HepG2 (cell line): ENCODE data around the gene HDAC4. TPM values are rescaled to one million over a fixed set of nuclear protein-coding genes. Genes with fewer than 3 reads are reported as not detected.
A peak's percentile ranks its signal among the peaks of the same experiment; 100 is the strongest.

Experiments used
- ATAC-seq: fragments of 200-7000 bp; cut with Tn5 transposase; 3 replicates; pipeline ENCODE4 v1.9.1; 2020; ENCODE audit warnings: mild to moderate bottlenecking, moderate library complexity
- BruUV-seq: library from RNA; stranded (reverse); fragments of 400-500 nt; replicated peaks from 2 replicates; lab custom pipeline; 2021; lab: Mats Ljungman, UMichigan
- CTCF ChIA-PET: fragments of 300-600 bp; formaldehyde crosslinking; extraction: SDS; loops from one replicate; lab custom pipeline; 2021; ENCODE audit warnings: low total read pairs, inconsistent platforms, low intra/inter-chr PET ratio; lab: Yijun Ruan, JAX
- POLR2A ChIA-PET: fragments of 350-600 bp; sonication (Branson Sonifier 250); formaldehyde crosslinking; loops from one replicate; lab custom pipeline; 2020; ENCODE audit warnings: antibody characterized with exemption, inconsistent platforms; lab: Yijun Ruan, JAX
- DNase-seq: peaks from one replicate; pipeline ENCODE4 v3.0.0-alpha.2; 2015; ENCODE audit warnings: low spot score
- FAIRE-seq: peaks from 3 replicates; lab custom pipeline; 2011; peaks lifted over from hg19 to GRCh38; lab: Jason Lieb, UNC
- H2AFZ ChIP-seq: one replicate; pipeline ENCODE4 v1.6.1; 2011; ENCODE audit warnings: low read length, inconsistent platforms
- H3K27ac ChIP-seq: fragments of 300-600 bp; 3 replicates; pipeline ENCODE4 v1.8.0; 2011; ENCODE audit warnings: mixed run types, mild to moderate bottlenecking, mixed read lengths, low read length, inconsistent platforms; ENCODE audit not compliant: insufficient read depth; ENCODE audit errors: extremely low read length
- H3K27me3 ChIP-seq, 2 experiments: fragments of 200-600 bp in 1 of 2; 2 replicates in 1 of 2; 3 replicates in 1 of 2; pipeline versions ENCODE4 v1.6.0 to v1.8.0; 2011; ENCODE audit warnings: low read length in 2 of 2, mild to moderate bottlenecking in 2 of 2, moderate library complexity in 2 of 2, inconsistent platforms in 1 of 2; ENCODE audit not compliant: insufficient read depth in 2 of 2, control insufficient read depth in 1 of 2
- H3K36me3 ChIP-seq, 2 experiments: fragments of 200-600 bp in 1 of 2; replicated peaks in 1 of 2; 2 replicates in 1 of 2; 3 replicates in 1 of 2; pipeline versions ENCODE4 v1.5.1 to v1.8.0; 2011; ENCODE audit warnings: low read length in 2 of 2, inconsistent platforms in 1 of 2; ENCODE audit not compliant: insufficient read depth in 2 of 2, control insufficient read depth in 1 of 2
- H3K4me1 ChIP-seq: 2 replicates; pipeline ENCODE4 v1.5.1; 2012; ENCODE audit warnings: low read length, inconsistent platforms; ENCODE audit not compliant: insufficient read depth
- H3K4me2 ChIP-seq: 2 replicates; pipeline ENCODE4 v1.6.0; 2011; ENCODE audit warnings: low read depth, low read length, inconsistent platforms
- H3K4me3 ChIP-seq, 3 experiments: fragments of 200-600 bp in 1 of 3; sonication (generic), shearing (Covaris generic) in 1 of 3; replicated peaks in 1 of 3; 2 replicates each; pipeline ENCODE4 v1.5.1; 2011 to 2016; ENCODE audit warnings: low read length in 3 of 3, inconsistent platforms in 2 of 3, low read depth in 2 of 3, mild to moderate bottlenecking in 2 of 3, control low read depth in 1 of 3, mixed read lengths in 1 of 3; ENCODE audit not compliant: insufficient read depth in 1 of 3
- H3K79me2 ChIP-seq: one replicate; pipeline ENCODE4 v1.6.1; 2011; ENCODE audit warnings: low read length, inconsistent platforms; ENCODE audit not compliant: insufficient read depth
- H3K9ac ChIP-seq: 2 replicates; pipeline ENCODE4 v1.6.0; 2011; ENCODE audit warnings: mild to moderate bottlenecking, low read depth, low read length, inconsistent platforms; ENCODE audit not compliant: insufficient read depth
- H3K9me3 ChIP-seq: 2 replicates; pipeline ENCODE4 v1.5.1; 2012; ENCODE audit warnings: mild to moderate bottlenecking, low read length
- H4K20me1 ChIP-seq: 2 replicates; pipeline ENCODE4 v1.6.0; 2011; ENCODE audit warnings: inconsistent platforms, mild to moderate bottlenecking, low read length, moderate library complexity; ENCODE audit not compliant: insufficient read depth
- ELF4 ChIP-seq: sonication (generic); formaldehyde crosslinking; IDR thresholded peaks from 2 replicates; pipeline ENCODE4 v1.5.0; 2020; ENCODE audit warnings: missing genetic modification reagents, mild to moderate bottlenecking, moderate library complexity, borderline replicate concordance
- FOXA1 ChIP-seq, 2 experiments: fragments of 450-650 bp in 1 of 2; sonication (generic) in 1 of 2; formaldehyde crosslinking in 1 of 2; IDR thresholded peaks; 2 replicates each; pipeline versions ENCODE4 v1.4.0 to v1.6.1; 2016 to 2020; ENCODE audit warnings: missing genetic modification reagents in 1 of 2
- FOXA3 ChIP-seq: IDR thresholded peaks from 2 replicates; pipeline ENCODE4 v1.6.1; 2016; ENCODE audit warnings: missing genetic modification reagents, missing compliant biosample characterization
- FOXK2 ChIP-seq: fragments of 450-650 bp; IDR thresholded peaks from 2 replicates; pipeline ENCODE4 v1.6.1; 2016
- FOXP1 ChIP-seq, 2 experiments: fragments of 450-650 bp in 1 of 2; IDR thresholded peaks; 2 replicates each; pipeline ENCODE4 v1.6.1; 2017 to 2018; ENCODE audit warnings: antibody characterized with exemption in 1 of 2
- HHEX ChIP-seq: IDR thresholded peaks from 2 replicates; pipeline ENCODE4 v1.6.1; 2016; ENCODE audit warnings: control low read depth
- HMGXB3 ChIP-seq: sonication (generic); formaldehyde crosslinking; IDR thresholded peaks from 2 replicates; pipeline ENCODE4 v1.4.0; 2020; ENCODE audit warnings: missing genetic modification reagents, borderline replicate concordance
- LCORL ChIP-seq, 2 experiments: fragments of 450-650 bp in 1 of 2; sonication (generic) in 1 of 2; formaldehyde crosslinking in 1 of 2; IDR thresholded peaks; 2 replicates each; pipeline versions ENCODE4 v1.5.0 to v1.6.1; 2017 to 2020; ENCODE audit warnings: antibody characterized with exemption in 1 of 2, missing genetic modification reagents in 1 of 2
- MXI1 ChIP-seq: IDR thresholded peaks from 3 replicates; pipeline ENCODE4 v1.6.1; 2012; ENCODE audit warnings: low read depth, low read length, inconsistent platforms, borderline replicate concordance
- NONO ChIP-seq, 2 experiments: fragments of 450-650 bp in 1 of 2; sonication (generic) in 1 of 2; formaldehyde crosslinking in 1 of 2; IDR thresholded peaks in 1 of 2; conservative IDR thresholded peaks in 1 of 2; 2 replicates each; pipeline versions ENCODE4 v1.6.1 to v1.8.0; 2017 to 2022; ENCODE audit warnings: mild to moderate bottlenecking in 1 of 2, missing genetic modification reagents in 1 of 2, moderate library complexity in 1 of 2
- PREB ChIP-seq: sonication (generic); formaldehyde crosslinking; IDR thresholded peaks from 2 replicates; pipeline ENCODE4 v1.4.0; 2020; ENCODE audit warnings: missing genetic modification reagents
- SOX6 ChIP-seq, 2 experiments: fragments of 450-650 bp in 1 of 2; sonication (generic) in 1 of 2; formaldehyde crosslinking in 1 of 2; IDR thresholded peaks; 2 replicates each; pipeline versions ENCODE4 v1.4.0 to v1.6.1; 2017 to 2020; ENCODE audit warnings: antibody characterized with exemption in 1 of 2, mild to moderate bottlenecking in 1 of 2, missing genetic modification reagents in 1 of 2
- SP1 ChIP-seq, 2 experiments: fragments of 450-650 bp in 1 of 2; sonication (generic) in 1 of 2; formaldehyde crosslinking in 1 of 2; IDR thresholded peaks; 2 replicates each; pipeline versions ENCODE4 v1.4.0 to v1.6.1; 2016 to 2020; ENCODE audit warnings: missing genetic modification reagents in 1 of 2
- TBX3 ChIP-seq: fragments of 450-650 bp; IDR thresholded peaks from 2 replicates; pipeline ENCODE4 v1.6.1; 2017; ENCODE audit warnings: antibody characterized with exemption, mild to moderate bottlenecking, inconsistent platforms, borderline replicate concordance
- ZNF18 ChIP-seq: sonication (generic); formaldehyde crosslinking; IDR thresholded peaks from 2 replicates; pipeline ENCODE4 v1.8.0; 2022; ENCODE audit warnings: mild to moderate bottlenecking, missing genetic modification reagents; ENCODE audit not compliant: insufficient replicate concordance
- WGBS: methylation state at CpG from one replicate; pipeline ENCODE4 v1.1.6; 2017; ENCODE audit warnings: low lambda C conversion rate; 5-methylcytosine and 5-hydroxymethylcytosine counted together
- in situ Hi-C: cut with HindIII; loops from 2 replicates; pipeline ENCODE4 v1.10.0; 2017; ENCODE audit warnings: low pct_unique_long_range_greater_than_20kb; ENCODE audit not compliant: extremely low pct_ligation_motif_present
- intact Hi-C: fragments of 100-400 bp; cut with micrococcal nuclease; formaldehyde crosslinking; loops from one replicate; pipeline ENCODE4 v1.10.0; 2022; ENCODE audit not compliant: unreplicated experiment
- polyA plus RNA-seq, 8 experiments: library from polyadenylated mRNA; depleted of rRNA in 3 of 8; stranded (reverse) in 7 of 8; unstranded in 1 of 8; fragments of >200 nt; fragmentation: Illumina TruSeq in 4 of 8; extraction: Trizol in 4 of 8; gene quantifications; 2 replicates each; pipeline versions ENCODE4 v1.2.1 to v1.2.3, GENCODE V29; 2011 to 2016; ENCODE audit warnings: low read depth in 4 of 8, missing spikeins in 1 of 8, mixed read lengths in 1 of 8; ENCODE audit not compliant: insufficient read depth in 1 of 8
- total RNA-seq, 5 experiments: library from RNA; depleted of rRNA; stranded (reverse); fragments of >200 nt; fragmentation: Illumina TruSeq; extraction: Trizol; gene quantifications; 2 replicates each; pipeline ENCODE4 v1.2.3, GENCODE V29; 2016; ENCODE audit warnings: low read depth in 1 of 5

HDAC4 gene
- total and polyA plus RNA-seq, 2 of the 13 experiments (the other 11 are each of a cell fraction or from before 2014, with no cell fraction given), result 10.1 to 11.5 TPM

- peak overlapping the region; percentile 14 for H3K27ac ChIP-seq
- peak; percentile 40 for FAIRE-seq
- TF ChIP-seq FOXA3 (CRISPR knock-in tag) (0 out of 2 replicates have a peak, but pooled peaks have one; percentile 7), HMGXB3 (CRISPR knock-in tag) (no peak), ZNF18 (CRISPR knock-in tag) (peak; percentile 94), FOXK2 (peak; percentile 78), LCORL (IDR thresholded peaks at IDR 0.05) (0 out of 2 replicates have a peak, but pooled peaks have one; percentile 12), LCORL (CRISPR knock-in tag; IDR thresholded peaks at IDR 0.05) (no peak), SP1 (IDR thresholded peaks at IDR 0.05) (peak; percentile 45; the same call in 1 of the 2 replicates), SP1 (CRISPR knock-in tag; IDR thresholded peaks at IDR 0.05) (no peak), SOX6 (IDR thresholded peaks at IDR 0.05) (peak; percentile 49; the same call in 1 of the 2 replicates), SOX6 (CRISPR knock-in tag; IDR thresholded peaks at IDR 0.05) (0 out of 2 replicates have a peak, but pooled peaks have one; percentile 44), FOXP1 (IDR thresholded peaks at IDR 0.05) (peak; percentile 68), FOXP1 (CRISPR knock-in tag; IDR thresholded peaks at IDR 0.05) (no peak), PREB (no peak), FOXA1 (IDR thresholded peaks at IDR 0.05) (peak; percentile 100), FOXA1 (CRISPR knock-in tag; IDR thresholded peaks at IDR 0.05) (no peak), NONO (IDR thresholded peaks at IDR 0.05) (no peak), NONO (CRISPR knock-in tag; conservative IDR thresholded peaks at IDR 0.05) (peak; percentile 36; the same call in 1 of the 2 replicates), ELF4 (CRISPR knock-in tag) (no peak), TBX3 (peak; percentile 94), MXI1 (peak; percentile 38; the same call in 1 of the 3 replicates), HHEX (peak; percentile 39; the same call in 1 of the 2 replicates)
Measured at GRCh38 chr2:239282448-239283287, 118.2 kb downstream of the HDAC4 start.

More at GRCh38 chr2:239282448-239283287, 118.2 kb downstream of the HDAC4 start:
- ATAC-seq, result no peak
- no peaks in the 10 kb centered on the region for H3K36me3 ChIP-seq
- peaks cover 75% of the 10 kb centered on the region for H4K20me1 ChIP-seq
- H3K27me3 ChIP-seq, result no peaks in the 10 kb centered on the region
- ChIA-PET POLR2A (no interaction called here), CTCF (no interaction called here)
- intact Hi-C loops (no loop called here), in situ Hi-C loops (no loop called here)
- no TSS peak for BruUV-seq
- H3K4me3 ChIP-seq, result no peak overlapping the region
- H3K4me2 ChIP-seq, result no peak overlapping the region
- H2AFZ ChIP-seq, result no peak overlapping the region
- 90% methylated on average over 9 of the region's 9 CpGs for WGBS
- no peak overlapping the region for H3K9ac ChIP-seq
- no peaks in the 10 kb centered on the region for H3K9me3 ChIP-seq
- peaks cover 27% of the 10 kb centered on the region for H3K79me2 ChIP-seq
- no peak for DNase-seq
- H3K4me1 ChIP-seq, result peaks cover 33% of the 10 kb centered on the region
